ENCODE results near the gene PITPNM1.
A peak's percentile ranks its signal among the peaks of the same experiment; 100 is the strongest.
"Not testable (repeated sequence)": the region's sequence is repeated elsewhere in the genome, so short reads cannot be mapped to it uniquely, and the experiment has no call there.

Gene PITPNM1

DNA sequence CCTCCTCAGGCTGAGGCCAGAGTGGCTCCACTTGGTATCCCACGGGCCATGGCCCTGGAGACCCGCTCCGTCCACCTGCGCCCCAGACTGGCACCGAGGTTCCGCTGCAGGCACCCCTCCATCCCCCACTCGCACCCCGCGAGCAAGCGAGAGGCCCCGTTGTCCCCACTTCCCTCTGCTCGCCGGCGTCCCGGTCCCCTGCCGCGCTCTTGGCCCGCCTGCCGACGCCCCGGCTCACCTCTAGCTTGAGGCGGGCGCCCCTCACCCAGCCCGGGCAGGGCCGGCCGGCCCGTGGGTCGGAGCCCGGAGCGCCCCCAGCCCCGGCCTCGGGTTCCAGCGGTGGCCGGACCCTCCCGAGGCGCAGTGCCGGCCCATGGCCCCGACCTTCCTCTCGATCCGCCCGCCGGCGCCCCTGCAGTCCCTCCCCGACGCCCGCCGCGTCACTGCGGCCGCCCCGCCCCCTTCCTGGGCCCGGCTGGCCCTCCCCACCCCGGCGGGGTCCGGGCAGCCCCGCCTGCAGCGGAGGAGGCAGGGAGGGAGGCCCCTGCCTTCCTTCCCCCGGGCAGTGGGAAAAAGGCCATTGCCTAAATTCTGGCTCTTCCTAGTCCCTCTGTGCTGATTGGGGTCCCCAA, at the start of gene PITPNM1:
Gene PITPNM1 (minus strand): TSS at position 414 of the 632 bp plus-strand sequence. CDS start 1,183 bp downstream, outside the sequence.
- Histone ChIP-seq H3K9me3 (ENCODE audit: severe bottlenecking) (no peaks in the 10 kb centered on the region), H3K36me3 (ENCODE audit: low read depth) (peaks cover 24% of the 10 kb centered on the region), H3K27me3 (ENCODE audit: insufficient read depth, poor library complexity, severe bottlenecking) (no peaks in the 10 kb centered on the region), H3K4me3 (ENCODE audit: severe bottlenecking) (peak within 1 kb of the TSS; percentile 80), H3K27ac (ENCODE audit: poor library complexity, severe bottlenecking) (peak within 1 kb of the TSS; percentile 96), H3K4me1 (ENCODE audit: insufficient read depth, poor library complexity, severe bottlenecking) (peaks cover 10% of the 10 kb centered on the region)
- TF ChIP-seq, protein P1, sequence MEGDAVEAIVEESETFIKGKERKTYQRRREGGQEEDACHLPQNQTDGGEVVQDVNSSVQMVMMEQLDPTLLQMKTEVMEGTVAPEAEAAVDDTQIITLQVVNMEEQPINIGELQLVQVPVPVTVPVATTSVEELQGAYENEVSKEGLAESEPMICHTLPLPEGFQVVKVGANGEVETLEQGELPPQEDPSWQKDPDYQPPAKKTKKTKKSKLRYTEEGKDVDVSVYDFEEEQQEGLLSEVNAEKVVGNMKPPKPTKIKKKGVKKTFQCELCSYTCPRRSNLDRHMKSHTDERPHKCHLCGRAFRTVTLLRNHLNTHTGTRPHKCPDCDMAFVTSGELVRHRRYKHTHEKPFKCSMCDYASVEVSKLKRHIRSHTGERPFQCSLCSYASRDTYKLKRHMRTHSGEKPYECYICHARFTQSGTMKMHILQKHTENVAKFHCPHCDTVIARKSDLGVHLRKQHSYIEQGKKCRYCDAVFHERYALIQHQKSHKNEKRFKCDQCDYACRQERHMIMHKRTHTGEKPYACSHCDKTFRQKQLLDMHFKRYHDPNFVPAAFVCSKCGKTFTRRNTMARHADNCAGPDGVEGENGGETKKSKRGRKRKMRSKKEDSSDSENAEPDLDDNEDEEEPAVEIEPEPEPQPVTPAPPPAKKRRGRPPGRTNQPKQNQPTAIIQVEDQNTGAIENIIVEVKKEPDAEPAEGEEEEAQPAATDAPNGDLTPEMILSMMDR (IDR thresholded peaks at IDR 0.05; ENCODE audit: poor library complexity, severe bottlenecking): no peak
- peak; percentile 21 for ATAC-seq (ENCODE audit: low read depth)
- peak; percentile 70 for DNase-seq (ENCODE audit: low spot score)

- not testable (repeated sequence) for DNase-seq (ENCODE audit: low spot score); H3K27me3 ChIP-seq (ENCODE audit: insufficient read depth, poor library complexity, severe bottlenecking); H3K27ac ChIP-seq (ENCODE audit: poor library complexity, severe bottlenecking); ATAC-seq (ENCODE audit: low read depth); H3K4me1 ChIP-seq (ENCODE audit: insufficient read depth, poor library complexity, severe bottlenecking); H3K4me3 ChIP-seq (ENCODE audit: severe bottlenecking); H3K9me3 ChIP-seq (ENCODE audit: severe bottlenecking); H3K36me3 ChIP-seq (ENCODE audit: low read depth)
Measured at GRCh38 chr11:67551697-67552096, 46.5 kb upstream of the PITPNM1 start.

GRCh38 chr11:67551127-67551526, 46.0 kb upstream of the PITPNM1 start:
- ATAC-seq (ENCODE audit: low read depth) (no peak), DNase-seq (ENCODE audit: low spot score) (no peak)
- TF ChIP-seq, protein P1 (IDR thresholded peaks at IDR 0.05; ENCODE audit: poor library complexity, severe bottlenecking): no peak
- no peaks in the 10 kb centered on the region for H3K36me3 ChIP-seq (ENCODE audit: low read depth)
- H3K27ac ChIP-seq (ENCODE audit: poor library complexity, severe bottlenecking): no peak overlapping the region
- no peaks in the 10 kb centered on the region for H3K9me3 ChIP-seq (ENCODE audit: severe bottlenecking)
- H3K27me3 ChIP-seq (ENCODE audit: insufficient read depth, poor library complexity, severe bottlenecking): no peaks in the 10 kb centered on the region
- no peak overlapping the region for H3K4me3 ChIP-seq (ENCODE audit: severe bottlenecking)
- H3K4me1 ChIP-seq (ENCODE audit: insufficient read depth, poor library complexity, severe bottlenecking): no peaks in the 10 kb centered on the region

- no peak for ATAC-seq (ENCODE audit: low read depth)
- Histone ChIP-seq H3K27ac (ENCODE audit: poor library complexity, severe bottlenecking) (no peak overlapping the region), H3K27me3 (ENCODE audit: insufficient read depth, poor library complexity, severe bottlenecking) (no peaks in the 10 kb centered on the region), H3K36me3 (ENCODE audit: low read depth) (no peaks in the 10 kb centered on the region), H3K4me3 (ENCODE audit: severe bottlenecking) (no peak overlapping the region), H3K9me3 (ENCODE audit: severe bottlenecking) (no peaks in the 10 kb centered on the region), H3K4me1 (ENCODE audit: insufficient read depth, poor library complexity, severe bottlenecking) (no peaks in the 10 kb centered on the region)
- no peak for DNase-seq (ENCODE audit: low spot score)
- TF ChIP-seq, protein P1 (IDR thresholded peaks at IDR 0.05; ENCODE audit: poor library complexity, severe bottlenecking): no peak
Measured at GRCh38 chr11:67548555-67549110, 43.5 kb upstream of the PITPNM1 start.

DNA sequence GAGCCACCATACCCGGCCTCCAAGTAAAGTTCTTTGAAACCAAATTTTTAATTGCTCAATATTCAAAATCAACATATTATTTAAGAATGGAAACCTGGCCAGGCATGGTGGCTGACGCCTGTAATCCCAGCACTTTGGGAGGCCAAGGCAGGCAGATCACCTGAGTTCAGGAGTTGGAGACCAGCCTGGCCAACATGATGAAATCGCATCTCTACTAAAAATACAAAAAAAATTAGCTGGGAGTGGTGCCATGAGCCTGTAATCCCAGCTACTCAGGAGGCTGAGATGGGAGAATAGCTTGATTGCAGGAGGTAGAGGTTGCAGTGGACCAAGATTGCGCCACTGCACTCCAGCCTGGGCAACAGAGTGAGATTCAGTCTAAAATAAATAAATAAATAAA, 42.9 kb upstream of the PITPNM1 start:
- H3K36me3 ChIP-seq (ENCODE audit: low read depth); H3K9me3 ChIP-seq (ENCODE audit: severe bottlenecking); H3K4me1 ChIP-seq (ENCODE audit: insufficient read depth, poor library complexity, severe bottlenecking); DNase-seq (ENCODE audit: low spot score); H3K27ac ChIP-seq (ENCODE audit: poor library complexity, severe bottlenecking); H3K27me3 ChIP-seq (ENCODE audit: insufficient read depth, poor library complexity, severe bottlenecking); H3K4me3 ChIP-seq (ENCODE audit: severe bottlenecking); ATAC-seq (ENCODE audit: low read depth): not testable (repeated sequence)

DNA sequence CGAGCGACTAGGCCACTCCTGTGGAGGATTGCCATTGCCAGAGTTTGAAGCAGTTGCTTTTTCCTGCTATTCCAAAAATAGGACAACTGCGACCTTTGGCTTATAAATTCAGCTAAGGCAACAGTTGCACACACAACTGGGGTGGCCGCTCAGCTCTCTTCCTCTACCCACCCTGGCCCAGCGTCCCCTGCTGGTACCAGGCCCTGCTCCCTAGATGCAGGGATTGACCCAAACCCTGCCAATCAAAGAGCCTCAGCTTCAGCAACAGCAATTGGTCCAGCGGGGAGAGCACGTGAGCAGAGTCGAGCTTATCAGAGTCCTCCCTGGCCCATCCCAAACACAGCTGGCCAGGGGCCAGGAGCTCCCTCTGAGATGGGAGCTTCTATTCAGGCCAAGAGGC, 40.1 kb upstream of the PITPNM1 start:
- Histone ChIP-seq H3K27ac (ENCODE audit: poor library complexity, severe bottlenecking) (no peak overlapping the region), H3K4me1 (ENCODE audit: insufficient read depth, poor library complexity, severe bottlenecking) (no peaks in the 10 kb centered on the region), H3K27me3 (ENCODE audit: insufficient read depth, poor library complexity, severe bottlenecking) (no peaks in the 10 kb centered on the region), H3K36me3 (ENCODE audit: low read depth) (no peaks in the 10 kb centered on the region), H3K4me3 (ENCODE audit: severe bottlenecking) (no peak overlapping the region), H3K9me3 (ENCODE audit: severe bottlenecking) (no peaks in the 10 kb centered on the region)
- ATAC-seq (ENCODE audit: low read depth): no peak
- TF ChIP-seq, protein P1 (IDR thresholded peaks at IDR 0.05; ENCODE audit: poor library complexity, severe bottlenecking): no peak
- DNase-seq (ENCODE audit: low spot score): no peak

Measured in RWPE2 (cell line).